HepG2 (cell line): ENCODE measurements around the gene NSMCE3. TPM values are rescaled to one million over a fixed set of nuclear protein-coding genes. Genes with fewer than 3 reads are reported as not detected.

ENCODE experiments used
- ATAC-seq: fragments of 200-7000 bp; cut with Tn5 transposase; 3 replicates; pipeline ENCODE4 v1.9.1; 2020; ENCODE audit warnings: mild to moderate bottlenecking, moderate library complexity
- BruUV-seq: library from RNA; stranded (reverse); fragments of 400-500 nt; replicated peaks from 2 replicates; lab custom pipeline; 2021; lab: Mats Ljungman, UMichigan
- CTCF ChIA-PET: fragments of 300-600 bp; formaldehyde crosslinking; extraction: SDS; loops from one replicate; lab custom pipeline; 2021; ENCODE audit warnings: low total read pairs, inconsistent platforms, low intra/inter-chr PET ratio; lab: Yijun Ruan, JAX
- POLR2A ChIA-PET: fragments of 350-600 bp; sonication (Branson Sonifier 250); formaldehyde crosslinking; loops from one replicate; lab custom pipeline; 2020; ENCODE audit warnings: antibody characterized with exemption, inconsistent platforms; lab: Yijun Ruan, JAX
- DNase-seq: peaks from one replicate; pipeline ENCODE4 v3.0.0-alpha.2; 2015; ENCODE audit warnings: low spot score
- FAIRE-seq: peaks from 3 replicates; lab custom pipeline; 2011; peaks lifted over from hg19 to GRCh38; lab: Jason Lieb, UNC
- H2AFZ ChIP-seq: one replicate; pipeline ENCODE4 v1.6.1; 2011; ENCODE audit warnings: low read length, inconsistent platforms
- H3K27ac ChIP-seq: fragments of 300-600 bp; 3 replicates; pipeline ENCODE4 v1.8.0; 2011; ENCODE audit warnings: mixed run types, mild to moderate bottlenecking, mixed read lengths, low read length, inconsistent platforms; ENCODE audit not compliant: insufficient read depth; ENCODE audit errors: extremely low read length
- H3K27me3 ChIP-seq, 2 experiments: fragments of 200-600 bp in 1 of 2; 2 replicates in 1 of 2; 3 replicates in 1 of 2; pipeline versions ENCODE4 v1.6.0 to v1.8.0; 2011; ENCODE audit warnings: low read length in 2 of 2, mild to moderate bottlenecking in 2 of 2, moderate library complexity in 2 of 2, inconsistent platforms in 1 of 2; ENCODE audit not compliant: insufficient read depth in 2 of 2, control insufficient read depth in 1 of 2
- H3K36me3 ChIP-seq, 2 experiments: fragments of 200-600 bp in 1 of 2; replicated peaks in 1 of 2; 2 replicates in 1 of 2; 3 replicates in 1 of 2; pipeline versions ENCODE4 v1.5.1 to v1.8.0; 2011; ENCODE audit warnings: low read length in 2 of 2, inconsistent platforms in 1 of 2; ENCODE audit not compliant: insufficient read depth in 2 of 2, control insufficient read depth in 1 of 2
- H3K4me1 ChIP-seq: 2 replicates; pipeline ENCODE4 v1.5.1; 2012; ENCODE audit warnings: low read length, inconsistent platforms; ENCODE audit not compliant: insufficient read depth
- H3K4me2 ChIP-seq: 2 replicates; pipeline ENCODE4 v1.6.0; 2011; ENCODE audit warnings: low read depth, low read length, inconsistent platforms
- H3K4me3 ChIP-seq, 3 experiments: fragments of 200-600 bp in 1 of 3; sonication (generic), shearing (Covaris generic) in 1 of 3; replicated peaks in 1 of 3; 2 replicates each; pipeline ENCODE4 v1.5.1; 2011 to 2016; ENCODE audit warnings: low read length in 3 of 3, inconsistent platforms in 2 of 3, low read depth in 2 of 3, mild to moderate bottlenecking in 2 of 3, control low read depth in 1 of 3, mixed read lengths in 1 of 3; ENCODE audit not compliant: insufficient read depth in 1 of 3
- H3K79me2 ChIP-seq: one replicate; pipeline ENCODE4 v1.6.1; 2011; ENCODE audit warnings: low read length, inconsistent platforms; ENCODE audit not compliant: insufficient read depth
- H3K9ac ChIP-seq: 2 replicates; pipeline ENCODE4 v1.6.0; 2011; ENCODE audit warnings: mild to moderate bottlenecking, low read depth, low read length, inconsistent platforms; ENCODE audit not compliant: insufficient read depth
- H3K9me3 ChIP-seq: 2 replicates; pipeline ENCODE4 v1.5.1; 2012; ENCODE audit warnings: mild to moderate bottlenecking, low read length
- H4K20me1 ChIP-seq: 2 replicates; pipeline ENCODE4 v1.6.0; 2011; ENCODE audit warnings: inconsistent platforms, mild to moderate bottlenecking, low read length, moderate library complexity; ENCODE audit not compliant: insufficient read depth
- CHCHD3 ChIP-seq: sonication (generic); formaldehyde crosslinking; IDR thresholded peaks from 2 replicates; pipeline ENCODE4 v1.8.0; 2022; ENCODE audit warnings: mild to moderate bottlenecking, missing genetic modification reagents, moderate library complexity
- ETS1 ChIP-seq: sonication (generic); formaldehyde crosslinking; IDR thresholded peaks from 2 replicates; pipeline ENCODE4 v1.4.0; 2020; ENCODE audit warnings: missing genetic modification reagents
- HNRNPLL ChIP-seq: fragments of 200-400 bp; formaldehyde crosslinking; IDR thresholded peaks from 2 replicates; pipeline ENCODE4 v1.6.1; 2017; ENCODE audit warnings: mild to moderate bottlenecking, low read depth, low read length; ENCODE audit not compliant: poor library complexity, severe bottlenecking
- ZBTB33 ChIP-seq: sonication (generic); formaldehyde crosslinking; IDR thresholded peaks from 2 replicates; pipeline ENCODE4 v1.4.0; 2020; ENCODE audit warnings: missing genetic modification reagents
- ZKSCAN8 ChIP-seq: IDR thresholded peaks from 2 replicates; pipeline ENCODE4 v1.6.1; 2016; ENCODE audit warnings: borderline replicate concordance, missing genetic modification reagents, missing compliant biosample characterization
- ZNF251 ChIP-seq: sonication (generic); formaldehyde crosslinking; IDR thresholded peaks from 2 replicates; pipeline ENCODE4 v1.9.0; 2021; ENCODE audit warnings: mild to moderate bottlenecking, missing genetic modification reagents
- ZNF276 ChIP-seq: sonication (generic); formaldehyde crosslinking; IDR thresholded peaks from 2 replicates; pipeline ENCODE4 v1.4.0; 2020; ENCODE audit warnings: mild to moderate bottlenecking, low read depth, missing genetic modification reagents
- ZNF557 ChIP-seq: sonication (generic); formaldehyde crosslinking; IDR thresholded peaks from 2 replicates; pipeline ENCODE4 v1.4.0; 2020; ENCODE audit warnings: missing genetic modification reagents
- ZNF607 ChIP-seq: sonication (generic); formaldehyde crosslinking; IDR thresholded peaks from 2 replicates; pipeline ENCODE4 v1.5.1; 2020; ENCODE audit warnings: missing genetic modification reagents, mild to moderate bottlenecking, borderline replicate concordance
- ZNF883 ChIP-seq: sonication (generic); formaldehyde crosslinking; IDR thresholded peaks from 2 replicates; pipeline ENCODE4 v1.5.1; 2020; ENCODE audit warnings: mild to moderate bottlenecking, missing genetic modification reagents; ENCODE audit errors: not compliant biosample characterization
- WGBS: methylation state at CpG from one replicate; pipeline ENCODE4 v1.1.6; 2017; ENCODE audit warnings: low lambda C conversion rate; 5-methylcytosine and 5-hydroxymethylcytosine counted together
- in situ Hi-C: cut with HindIII; loops from 2 replicates; pipeline ENCODE4 v1.10.0; 2017; ENCODE audit warnings: low pct_unique_long_range_greater_than_20kb; ENCODE audit not compliant: extremely low pct_ligation_motif_present
- intact Hi-C: fragments of 100-400 bp; cut with micrococcal nuclease; formaldehyde crosslinking; loops from one replicate; pipeline ENCODE4 v1.10.0; 2022; ENCODE audit not compliant: unreplicated experiment
- polyA plus RNA-seq, 8 experiments: library from polyadenylated mRNA; depleted of rRNA in 3 of 8; stranded (reverse) in 7 of 8; unstranded in 1 of 8; fragments of >200 nt; fragmentation: Illumina TruSeq in 4 of 8; extraction: Trizol in 4 of 8; gene quantifications; 2 replicates each; pipeline versions ENCODE4 v1.2.1 to v1.2.3, GENCODE V29; 2011 to 2016; ENCODE audit warnings: low read depth in 4 of 8, missing spikeins in 1 of 8, mixed read lengths in 1 of 8; ENCODE audit not compliant: insufficient read depth in 1 of 8
- total RNA-seq, 5 experiments: library from RNA; depleted of rRNA; stranded (reverse); fragments of >200 nt; fragmentation: Illumina TruSeq; extraction: Trizol; gene quantifications; 2 replicates each; pipeline ENCODE4 v1.2.3, GENCODE V29; 2016; ENCODE audit warnings: low read depth in 1 of 5

The NSMCE3 gene
- total and polyA plus RNA-seq, 2 of the 13 experiments (the other 11 are each of a cell fraction or from before 2014, with no cell fraction given), result 3.0 to 3.7 TPM

GRCh38 chr15:29262738-29263137 is 6.9 kb downstream of the NSMCE3 start:
- H2AFZ ChIP-seq, result no peak overlapping the region
- CTCF ChIA-PET, result no interaction called here
- POLR2A ChIA-PET, result no interaction called here
- peaks cover 9% of the 10 kb centered on the region; the same call in 1 of the 2 replicates for H3K4me1 ChIP-seq
- BruUV-seq, result no TSS peak
- TF ChIP-seq ETS1 (CRISPR knock-in tag) (no peak), ZNF883 (CRISPR knock-in tag) (no peak), ZNF557 (CRISPR knock-in tag) (no peak), ZKSCAN8 (no peak), CHCHD3 (CRISPR knock-in tag) (no peak), HNRNPLL (no peak), ZBTB33 (CRISPR knock-in tag) (no peak), ZNF276 (no peak), ZNF251 (no peak), ZNF607 (CRISPR knock-in tag) (no peak)
- no peaks in the 10 kb centered on the region for H4K20me1 ChIP-seq
- in situ Hi-C loops (no loop called here), intact Hi-C loops (no loop called here)
- ATAC-seq, result no peak
- no peaks in the 10 kb centered on the region for H3K9me3 ChIP-seq
- no peak for DNase-seq
- no peaks in the 10 kb centered on the region; a peak in 1 of 5 replicates for H3K27me3 ChIP-seq
- 23% methylated on average over 2 of the region's 2 CpGs for WGBS
- H3K36me3 ChIP-seq, result no peaks in the 10 kb centered on the region
- H3K4me3 ChIP-seq, result no peak overlapping the region
- no peaks in the 10 kb centered on the region for H3K79me2 ChIP-seq
- H3K27ac ChIP-seq, result no peak overlapping the region
- no peak overlapping the region for H3K4me2 ChIP-seq
- H3K9ac ChIP-seq, result no peak overlapping the region
- no peak for FAIRE-seq
